PC-9 (cell line): ENCODE measurements around the gene DDX10.

Source experiments
- EZH2 ChIP-seq: fragments of 200-600 bp; sonication (generic); IDR thresholded peaks from 2 replicates; pipeline ENCODE4 v1.8.0; 2017; ENCODE audit warnings: antibody characterized with exemption, low read depth
- TF ChIP-seq, protein P1 (sequence below): fragments of 200-600 bp; sonication (generic); conservative IDR thresholded peaks from 2 replicates; pipeline ENCODE4 v1.6.1; 2017; ENCODE audit warnings: mixed run types, antibody characterized with exemption, mild to moderate bottlenecking, moderate library complexity

DNA sequence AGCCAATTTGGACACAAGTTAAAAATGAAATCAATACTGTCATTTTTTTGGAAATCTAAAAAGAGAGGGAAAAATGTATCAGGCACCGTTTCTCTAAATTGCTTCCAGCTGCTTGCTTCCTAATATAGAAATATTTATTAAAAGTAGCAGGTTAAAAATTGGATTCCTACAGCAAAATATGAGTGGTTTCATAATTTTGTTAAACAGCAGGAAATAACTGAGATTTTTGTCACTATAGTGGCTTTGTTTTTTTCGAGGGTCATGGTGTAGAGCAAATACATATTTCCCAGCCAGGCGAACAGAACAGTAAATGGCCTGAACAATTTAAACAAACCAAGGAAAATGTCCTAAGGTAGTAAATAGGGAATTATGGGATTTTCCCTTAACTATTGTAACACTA is 159.7 kb downstream of the DDX10 start:
- TF ChIP-seq, protein P1, sequence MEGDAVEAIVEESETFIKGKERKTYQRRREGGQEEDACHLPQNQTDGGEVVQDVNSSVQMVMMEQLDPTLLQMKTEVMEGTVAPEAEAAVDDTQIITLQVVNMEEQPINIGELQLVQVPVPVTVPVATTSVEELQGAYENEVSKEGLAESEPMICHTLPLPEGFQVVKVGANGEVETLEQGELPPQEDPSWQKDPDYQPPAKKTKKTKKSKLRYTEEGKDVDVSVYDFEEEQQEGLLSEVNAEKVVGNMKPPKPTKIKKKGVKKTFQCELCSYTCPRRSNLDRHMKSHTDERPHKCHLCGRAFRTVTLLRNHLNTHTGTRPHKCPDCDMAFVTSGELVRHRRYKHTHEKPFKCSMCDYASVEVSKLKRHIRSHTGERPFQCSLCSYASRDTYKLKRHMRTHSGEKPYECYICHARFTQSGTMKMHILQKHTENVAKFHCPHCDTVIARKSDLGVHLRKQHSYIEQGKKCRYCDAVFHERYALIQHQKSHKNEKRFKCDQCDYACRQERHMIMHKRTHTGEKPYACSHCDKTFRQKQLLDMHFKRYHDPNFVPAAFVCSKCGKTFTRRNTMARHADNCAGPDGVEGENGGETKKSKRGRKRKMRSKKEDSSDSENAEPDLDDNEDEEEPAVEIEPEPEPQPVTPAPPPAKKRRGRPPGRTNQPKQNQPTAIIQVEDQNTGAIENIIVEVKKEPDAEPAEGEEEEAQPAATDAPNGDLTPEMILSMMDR, result no peak
- no peak for TF ChIP-seq EZH2
